HepG2 (cell line): ENCODE data around the gene EGLN2. TPM values are rescaled to one million over a fixed set of nuclear protein-coding genes. Genes with fewer than 3 reads are reported as not detected.

Source experiments
- CBX2 ChIP-seq, 2 experiments: fragments of 200-600 bp in 1 of 2; sonication (generic); formaldehyde crosslinking in 1 of 2; IDR thresholded peaks; 2 replicates each; pipeline versions ENCODE4 v1.7.0 to v1.8.1; 2018 to 2022; ENCODE audit warnings: low read depth in 2 of 2, low read length in 1 of 2, mild to moderate bottlenecking in 1 of 2, missing genetic modification reagents in 1 of 2
- E2F2 ChIP-seq: sonication (generic); formaldehyde crosslinking; IDR thresholded peaks from 2 replicates; pipeline ENCODE4 v1.4.0; 2020; ENCODE audit warnings: missing genetic modification reagents, borderline replicate concordance
- GLI4 ChIP-seq: sonication (generic); formaldehyde crosslinking; IDR thresholded peaks from 2 replicates; pipeline ENCODE4 v1.5.1; 2020; ENCODE audit warnings: missing genetic modification reagents, mild to moderate bottlenecking, moderate library complexity, borderline replicate concordance
- HDAC6 ChIP-seq: fragments of 200-600 bp; sonication (generic); IDR thresholded peaks from 2 replicates; pipeline ENCODE4 v1.7.0; 2017; ENCODE audit warnings: mild to moderate bottlenecking, antibody characterized with exemption, low read length, low read depth
- IKZF5 ChIP-seq: IDR thresholded peaks from 2 replicates; pipeline ENCODE4 v1.6.1; 2018; ENCODE audit warnings: missing genetic modification reagents, mild to moderate bottlenecking, missing compliant biosample characterization
- KDM5B ChIP-seq: sonication (generic); formaldehyde crosslinking; IDR thresholded peaks from 2 replicates; pipeline ENCODE4 v1.4.0; 2020; ENCODE audit warnings: missing genetic modification reagents, mild to moderate bottlenecking, borderline replicate concordance
- MTERF4 ChIP-seq: sonication (generic); formaldehyde crosslinking; IDR thresholded peaks from 2 replicates; pipeline ENCODE4 v1.8.0; 2023; ENCODE audit warnings: mild to moderate bottlenecking, missing genetic modification reagents
- PBX2 ChIP-seq: IDR thresholded peaks from 2 replicates; pipeline ENCODE4 v1.6.1; 2016; ENCODE audit warnings: control low read depth
- PHF5A ChIP-seq: IDR thresholded peaks from one replicate; pipeline ENCODE4 v1.6.1; 2018; ENCODE audit warnings: low read depth, missing genetic modification reagents; ENCODE audit not compliant: unreplicated experiment
- PITX1 ChIP-seq: sonication (generic); formaldehyde crosslinking; IDR thresholded peaks from 2 replicates; pipeline ENCODE4 v1.5.1; 2020; ENCODE audit warnings: mild to moderate bottlenecking, missing genetic modification reagents
- RAD21 ChIP-seq: fragments of 450-650 bp; formaldehyde crosslinking; IDR thresholded peaks from 2 replicates; pipeline ENCODE4 v1.5.0; 2020; ENCODE audit warnings: mild to moderate bottlenecking
- RFXANK ChIP-seq: IDR thresholded peaks from 2 replicates; pipeline ENCODE4 v1.6.1; 2016
- SALL2 ChIP-seq: sonication (generic); formaldehyde crosslinking; IDR thresholded peaks from 2 replicates; pipeline ENCODE4 v1.8.1; 2023; ENCODE audit warnings: mild to moderate bottlenecking, missing genetic modification reagents, inconsistent platforms
- TBP ChIP-seq: sonication (generic); formaldehyde crosslinking; IDR thresholded peaks from 2 replicates; pipeline ENCODE4 v1.5.0; 2020; ENCODE audit warnings: missing genetic modification reagents
- TBX3 ChIP-seq: fragments of 450-650 bp; IDR thresholded peaks from 2 replicates; pipeline ENCODE4 v1.6.1; 2017; ENCODE audit warnings: antibody characterized with exemption, mild to moderate bottlenecking, inconsistent platforms, borderline replicate concordance
- ZBTB20 ChIP-seq: sonication (generic); formaldehyde crosslinking; IDR thresholded peaks from 2 replicates; pipeline ENCODE4 v1.8.1; 2023; ENCODE audit warnings: missing genetic modification reagents, low read depth, mild to moderate bottlenecking, borderline replicate concordance
- ZNF264 ChIP-seq: sonication (generic); formaldehyde crosslinking; IDR thresholded peaks from 2 replicates; pipeline ENCODE4 v1.4.0; 2020; ENCODE audit warnings: missing genetic modification reagents
- ZNF512 ChIP-seq: sonication (generic); formaldehyde crosslinking; IDR thresholded peaks from 2 replicates; pipeline ENCODE4 v1.4.0; 2020; ENCODE audit warnings: mild to moderate bottlenecking, missing genetic modification reagents
- ZNF572 ChIP-seq: sonication (generic); formaldehyde crosslinking; IDR thresholded peaks from 2 replicates; pipeline ENCODE4 v1.5.1; 2020; ENCODE audit warnings: mild to moderate bottlenecking, missing genetic modification reagents
- ZNF776 ChIP-seq: sonication (generic); formaldehyde crosslinking; IDR thresholded peaks from 2 replicates; pipeline ENCODE4 v1.4.0; 2020; ENCODE audit warnings: mild to moderate bottlenecking, missing genetic modification reagents
- polyA plus RNA-seq, 8 experiments: library from polyadenylated mRNA; depleted of rRNA in 3 of 8; stranded (reverse) in 7 of 8; unstranded in 1 of 8; fragments of >200 nt; fragmentation: Illumina TruSeq in 4 of 8; extraction: Trizol in 4 of 8; gene quantifications; 2 replicates each; pipeline versions ENCODE4 v1.2.1 to v1.2.3, GENCODE V29; 2011 to 2016; ENCODE audit warnings: low read depth in 4 of 8, missing spikeins in 1 of 8, mixed read lengths in 1 of 8; ENCODE audit not compliant: insufficient read depth in 1 of 8
- total RNA-seq, 5 experiments: library from RNA; depleted of rRNA; stranded (reverse); fragments of >200 nt; fragmentation: Illumina TruSeq; extraction: Trizol; gene quantifications; 2 replicates each; pipeline ENCODE4 v1.2.3, GENCODE V29; 2016; ENCODE audit warnings: low read depth in 1 of 5

The EGLN2 gene
- total and polyA plus RNA-seq, 2 of the 13 experiments (the other 11 are each of a cell fraction or from before 2014, with no cell fraction given) = 16.5 to 40.8 TPM

- peak; percentile 80; the same call in 1 of the 2 replicates for TF ChIP-seq RFXANK (CRISPR knock-in tag)
- TF ChIP-seq ZNF776 (CRISPR knock-in tag) = peak; percentile 83
- no peak for TF ChIP-seq ZNF512 (CRISPR knock-in tag)
- TF ChIP-seq SALL2 (CRISPR knock-in tag) = no peak
- TF ChIP-seq PBX2 (CRISPR knock-in tag) = no peak
- TF ChIP-seq ZNF264 (CRISPR knock-in tag) = peak; percentile 87
- TF ChIP-seq PITX1 (CRISPR knock-in tag) = peak; percentile 74; the same call in 1 of the 2 replicates
- no peak for TF ChIP-seq GLI4 (CRISPR knock-in tag)
- TF ChIP-seq KDM5B (CRISPR knock-in tag) = peak; percentile 95
- TF ChIP-seq CBX2 (IDR thresholded peaks at IDR 0.05; ENCODE audit: low read depth, low read length) = no peak
- no peak for TF ChIP-seq CBX2 (CRISPR knock-in tag; IDR thresholded peaks at IDR 0.05; ENCODE audit: low read depth)
- TF ChIP-seq PHF5A (CRISPR knock-in tag) = peak; percentile 26
- TF ChIP-seq ZBTB20 = peak; percentile 74; the same call in 1 of the 2 replicates
- no peak for TF ChIP-seq E2F2
- 0 out of 2 replicates have a peak, but pooled peaks have one; percentile 19 for TF ChIP-seq ZNF572
- TF ChIP-seq IKZF5 (CRISPR knock-in tag) = peak; percentile 45
- no peak for TF ChIP-seq TBX3
- TF ChIP-seq HDAC6 = no peak
- no peak for TF ChIP-seq MTERF4 (CRISPR knock-in tag)
- peak; percentile 83 for TF ChIP-seq RAD21 (CRISPR knock-in tag)
- TF ChIP-seq TBP (CRISPR knock-in tag) = no peak
Measured at GRCh38 chr19:40797963-40798682, 868 bp upstream of the EGLN2 start (continued).
